Measurements from ENCODE around the gene PURB.

DNA sequence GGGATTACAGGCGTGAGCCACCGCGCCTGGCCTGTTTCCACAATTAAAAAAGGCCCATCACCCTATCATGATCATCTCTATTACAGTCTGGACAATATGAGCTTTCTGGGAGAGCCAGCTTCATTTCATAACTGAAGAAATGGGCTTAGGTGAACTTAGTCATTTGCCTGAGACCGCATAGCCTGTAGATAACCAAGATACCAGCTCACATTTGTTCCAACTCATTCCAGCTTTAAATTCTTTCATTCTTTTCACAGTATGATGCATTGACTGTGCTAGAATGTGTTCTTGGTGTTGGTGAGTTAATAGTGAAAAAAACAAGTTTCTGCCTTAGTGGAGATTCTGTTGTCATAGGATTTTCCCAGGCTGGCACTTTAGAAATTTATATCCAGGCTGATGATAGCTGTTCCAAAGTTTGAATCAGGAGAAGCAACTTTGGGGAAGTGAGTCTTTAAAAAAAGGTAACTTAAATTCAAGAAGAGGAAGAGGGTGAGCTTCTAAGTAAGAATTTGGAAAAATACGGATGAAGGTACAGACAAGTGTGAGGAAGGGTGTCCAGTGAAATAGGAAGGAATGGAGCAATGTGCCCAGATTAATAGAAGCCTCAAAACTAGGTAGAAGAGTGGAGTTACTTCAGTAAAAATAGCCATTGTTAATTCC lies 35.3 kb downstream of the PURB start:
- TF ChIP-seq, protein P1, sequence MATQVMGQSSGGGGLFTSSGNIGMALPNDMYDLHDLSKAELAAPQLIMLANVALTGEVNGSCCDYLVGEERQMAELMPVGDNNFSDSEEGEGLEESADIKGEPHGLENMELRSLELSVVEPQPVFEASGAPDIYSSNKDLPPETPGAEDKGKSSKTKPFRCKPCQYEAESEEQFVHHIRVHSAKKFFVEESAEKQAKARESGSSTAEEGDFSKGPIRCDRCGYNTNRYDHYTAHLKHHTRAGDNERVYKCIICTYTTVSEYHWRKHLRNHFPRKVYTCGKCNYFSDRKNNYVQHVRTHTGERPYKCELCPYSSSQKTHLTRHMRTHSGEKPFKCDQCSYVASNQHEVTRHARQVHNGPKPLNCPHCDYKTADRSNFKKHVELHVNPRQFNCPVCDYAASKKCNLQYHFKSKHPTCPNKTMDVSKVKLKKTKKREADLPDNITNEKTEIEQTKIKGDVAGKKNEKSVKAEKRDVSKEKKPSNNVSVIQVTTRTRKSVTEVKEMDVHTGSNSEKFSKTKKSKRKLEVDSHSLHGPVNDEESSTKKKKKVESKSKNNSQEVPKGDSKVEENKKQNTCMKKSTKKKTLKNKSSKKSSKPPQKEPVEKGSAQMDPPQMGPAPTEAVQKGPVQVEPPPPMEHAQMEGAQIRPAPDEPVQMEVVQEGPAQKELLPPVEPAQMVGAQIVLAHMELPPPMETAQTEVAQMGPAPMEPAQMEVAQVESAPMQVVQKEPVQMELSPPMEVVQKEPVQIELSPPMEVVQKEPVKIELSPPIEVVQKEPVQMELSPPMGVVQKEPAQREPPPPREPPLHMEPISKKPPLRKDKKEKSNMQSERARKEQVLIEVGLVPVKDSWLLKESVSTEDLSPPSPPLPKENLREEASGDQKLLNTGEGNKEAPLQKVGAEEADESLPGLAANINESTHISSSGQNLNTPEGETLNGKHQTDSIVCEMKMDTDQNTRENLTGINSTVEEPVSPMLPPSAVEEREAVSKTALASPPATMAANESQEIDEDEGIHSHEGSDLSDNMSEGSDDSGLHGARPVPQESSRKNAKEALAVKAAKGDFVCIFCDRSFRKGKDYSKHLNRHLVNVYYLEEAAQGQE (IDR thresholded peaks at IDR 0.05; ENCODE audit: unreplicated experiment): no peak
- TF ChIP-seq POLR2AphosphoS5 (IDR thresholded peaks at IDR 0.05; ENCODE audit: low read depth) (no peak), EZH2phosphoT487 (IDR thresholded peaks at IDR 0.05; ENCODE audit: unreplicated experiment) (no peak), EZH2 (IDR thresholded peaks at IDR 0.05; ENCODE audit: low read depth, unreplicated experiment) (no peak), ZNF114 (CRISPR knock-in tag; IDR thresholded peaks at IDR 0.05) (no peak), JUNB (IDR thresholded peaks at IDR 0.05; ENCODE audit: unreplicated experiment) (no peak), CREB1 (CRISPR knock-in tag; IDR thresholded peaks at IDR 0.05; ENCODE audit: low read depth) (no peak), ZNF331 (CRISPR knock-in tag; IDR thresholded peaks at IDR 0.05; ENCODE audit: low read depth) (no peak), STAT1 (IDR thresholded peaks at IDR 0.05; ENCODE audit: unreplicated experiment) (no peak)
- TF ChIP-seq, protein P2, sequence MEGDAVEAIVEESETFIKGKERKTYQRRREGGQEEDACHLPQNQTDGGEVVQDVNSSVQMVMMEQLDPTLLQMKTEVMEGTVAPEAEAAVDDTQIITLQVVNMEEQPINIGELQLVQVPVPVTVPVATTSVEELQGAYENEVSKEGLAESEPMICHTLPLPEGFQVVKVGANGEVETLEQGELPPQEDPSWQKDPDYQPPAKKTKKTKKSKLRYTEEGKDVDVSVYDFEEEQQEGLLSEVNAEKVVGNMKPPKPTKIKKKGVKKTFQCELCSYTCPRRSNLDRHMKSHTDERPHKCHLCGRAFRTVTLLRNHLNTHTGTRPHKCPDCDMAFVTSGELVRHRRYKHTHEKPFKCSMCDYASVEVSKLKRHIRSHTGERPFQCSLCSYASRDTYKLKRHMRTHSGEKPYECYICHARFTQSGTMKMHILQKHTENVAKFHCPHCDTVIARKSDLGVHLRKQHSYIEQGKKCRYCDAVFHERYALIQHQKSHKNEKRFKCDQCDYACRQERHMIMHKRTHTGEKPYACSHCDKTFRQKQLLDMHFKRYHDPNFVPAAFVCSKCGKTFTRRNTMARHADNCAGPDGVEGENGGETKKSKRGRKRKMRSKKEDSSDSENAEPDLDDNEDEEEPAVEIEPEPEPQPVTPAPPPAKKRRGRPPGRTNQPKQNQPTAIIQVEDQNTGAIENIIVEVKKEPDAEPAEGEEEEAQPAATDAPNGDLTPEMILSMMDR (conservative IDR thresholded peaks at IDR 0.05; ENCODE audit: low read depth in 2 of 2): no peak
- TF ChIP-seq, protein P3, sequence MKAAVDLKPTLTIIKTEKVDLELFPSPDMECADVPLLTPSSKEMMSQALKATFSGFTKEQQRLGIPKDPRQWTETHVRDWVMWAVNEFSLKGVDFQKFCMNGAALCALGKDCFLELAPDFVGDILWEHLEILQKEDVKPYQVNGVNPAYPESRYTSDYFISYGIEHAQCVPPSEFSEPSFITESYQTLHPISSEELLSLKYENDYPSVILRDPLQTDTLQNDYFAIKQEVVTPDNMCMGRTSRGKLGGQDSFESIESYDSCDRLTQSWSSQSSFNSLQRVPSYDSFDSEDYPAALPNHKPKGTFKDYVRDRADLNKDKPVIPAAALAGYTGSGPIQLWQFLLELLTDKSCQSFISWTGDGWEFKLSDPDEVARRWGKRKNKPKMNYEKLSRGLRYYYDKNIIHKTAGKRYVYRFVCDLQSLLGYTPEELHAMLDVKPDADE (IDR thresholded peaks at IDR 0.05): no peak
- TF ChIP-seq, protein P4, sequence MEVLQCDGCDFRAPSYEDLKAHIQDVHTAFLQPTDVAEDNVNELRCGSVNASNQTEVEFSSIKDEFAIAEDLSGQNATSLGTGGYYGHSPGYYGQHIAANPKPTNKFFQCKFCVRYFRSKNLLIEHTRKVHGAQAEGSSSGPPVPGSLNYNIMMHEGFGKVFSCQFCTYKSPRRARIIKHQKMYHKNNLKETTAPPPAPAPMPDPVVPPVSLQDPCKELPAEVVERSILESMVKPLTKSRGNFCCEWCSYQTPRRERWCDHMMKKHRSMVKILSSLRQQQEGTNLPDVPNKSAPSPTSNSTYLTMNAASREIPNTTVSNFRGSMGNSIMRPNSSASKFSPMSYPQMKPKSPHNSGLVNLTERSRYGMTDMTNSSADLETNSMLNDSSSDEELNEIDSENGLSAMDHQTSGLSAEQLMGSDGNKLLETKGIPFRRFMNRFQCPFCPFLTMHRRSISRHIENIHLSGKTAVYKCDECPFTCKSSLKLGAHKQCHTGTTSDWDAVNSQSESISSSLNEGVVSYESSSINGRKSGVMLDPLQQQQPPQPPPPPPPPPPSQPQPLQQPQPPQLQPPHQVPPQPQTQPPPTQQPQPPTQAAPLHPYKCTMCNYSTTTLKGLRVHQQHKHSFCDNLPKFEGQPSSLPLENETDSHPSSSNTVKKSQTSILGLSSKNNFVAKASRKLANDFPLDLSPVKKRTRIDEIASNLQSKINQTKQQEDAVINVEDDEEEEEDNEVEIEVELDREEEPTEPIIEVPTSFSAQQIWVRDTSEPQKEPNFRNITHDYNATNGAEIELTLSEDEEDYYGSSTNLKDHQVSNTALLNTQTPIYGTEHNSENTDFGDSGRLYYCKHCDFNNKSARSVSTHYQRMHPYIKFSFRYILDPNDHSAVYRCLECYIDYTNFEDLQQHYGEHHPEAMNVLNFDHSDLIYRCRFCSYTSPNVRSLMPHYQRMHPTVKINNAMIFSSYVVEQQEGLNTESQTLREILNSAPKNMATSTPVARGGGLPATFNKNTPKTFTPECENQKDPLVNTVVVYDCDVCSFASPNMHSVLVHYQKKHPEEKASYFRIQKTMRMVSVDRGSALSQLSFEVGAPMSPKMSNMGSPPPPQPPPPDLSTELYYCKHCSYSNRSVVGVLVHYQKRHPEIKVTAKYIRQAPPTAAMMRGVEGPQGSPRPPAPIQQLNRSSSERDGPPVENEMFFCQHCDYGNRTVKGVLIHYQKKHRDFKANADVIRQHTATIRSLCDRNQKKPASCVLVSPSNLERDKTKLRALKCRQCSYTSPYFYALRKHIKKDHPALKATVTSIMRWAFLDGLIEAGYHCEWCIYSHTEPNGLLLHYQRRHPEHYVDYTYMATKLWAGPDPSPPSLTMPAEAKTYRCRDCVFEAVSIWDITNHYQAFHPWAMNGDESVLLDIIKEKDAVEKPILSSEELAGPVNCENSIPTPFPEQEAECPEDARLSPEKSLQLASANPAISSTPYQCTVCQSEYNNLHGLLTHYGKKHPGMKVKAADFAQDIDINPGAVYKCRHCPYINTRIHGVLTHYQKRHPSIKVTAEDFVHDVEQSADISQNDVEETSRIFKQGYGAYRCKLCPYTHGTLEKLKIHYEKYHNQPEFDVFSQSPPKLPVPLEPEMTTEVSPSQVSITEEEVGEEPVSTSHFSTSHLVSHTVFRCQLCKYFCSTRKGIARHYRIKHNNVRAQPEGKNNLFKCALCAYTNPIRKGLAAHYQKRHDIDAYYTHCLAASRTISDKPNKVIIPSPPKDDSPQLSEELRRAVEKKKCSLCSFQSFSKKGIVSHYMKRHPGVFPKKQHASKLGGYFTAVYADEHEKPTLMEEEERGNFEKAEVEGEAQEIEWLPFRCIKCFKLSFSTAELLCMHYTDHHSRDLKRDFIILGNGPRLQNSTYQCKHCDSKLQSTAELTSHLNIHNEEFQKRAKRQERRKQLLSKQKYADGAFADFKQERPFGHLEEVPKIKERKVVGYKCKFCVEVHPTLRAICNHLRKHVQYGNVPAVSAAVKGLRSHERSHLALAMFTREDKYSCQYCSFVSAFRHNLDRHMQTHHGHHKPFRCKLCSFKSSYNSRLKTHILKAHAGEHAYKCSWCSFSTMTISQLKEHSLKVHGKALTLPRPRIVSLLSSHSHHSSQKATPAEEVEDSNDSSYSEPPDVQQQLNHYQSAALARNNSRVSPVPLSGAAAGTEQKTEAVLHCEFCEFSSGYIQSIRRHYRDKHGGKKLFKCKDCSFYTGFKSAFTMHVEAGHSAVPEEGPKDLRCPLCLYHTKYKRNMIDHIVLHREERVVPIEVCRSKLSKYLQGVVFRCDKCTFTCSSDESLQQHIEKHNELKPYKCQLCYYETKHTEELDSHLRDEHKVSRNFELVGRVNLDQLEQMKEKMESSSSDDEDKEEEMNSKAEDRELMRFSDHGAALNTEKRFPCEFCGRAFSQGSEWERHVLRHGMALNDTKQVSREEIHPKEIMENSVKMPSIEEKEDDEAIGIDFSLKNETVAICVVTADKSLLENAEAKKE (CRISPR knock-in tag; IDR thresholded peaks at IDR 0.05): no peak

All from GM23338 (cell line).